Fibroblast of lung (primary cell): ENCODE results near the gene BCDIN3D. TPM values are rescaled to one million over a fixed set of nuclear protein-coding genes. Genes with fewer than 3 reads are reported as not detected.

Source experiments
- DNase-seq, 2 donors: peaks; one replicate each; pipeline versions ENCODE4 v3.0.0 to v3.0.0-alpha.2; 2010; ENCODE audit warnings: low read depth in 2 of 2
- H2AFZ ChIP-seq: 2 replicates; pipeline ENCODE4 v1.5.1; 2012; ENCODE audit warnings: low read length, control low read depth, inconsistent platforms
- H3K27ac ChIP-seq: 2 replicates; pipeline ENCODE4 v1.5.1; 2011; ENCODE audit warnings: low read length, control low read depth; ENCODE audit not compliant: insufficient read depth
- H3K27me3 ChIP-seq: 2 replicates; pipeline ENCODE4 v1.5.1; 2011; ENCODE audit warnings: mild to moderate bottlenecking, low read length; ENCODE audit not compliant: control insufficient read depth, insufficient read depth
- H3K36me3 ChIP-seq: 2 replicates; pipeline ENCODE4 v1.5.1; 2011; ENCODE audit warnings: low read length; ENCODE audit not compliant: control insufficient read depth, insufficient read depth
- H3K4me1 ChIP-seq: 2 replicates; pipeline ENCODE4 v1.5.1; 2011; ENCODE audit warnings: low read length; ENCODE audit not compliant: control insufficient read depth, insufficient read depth; ENCODE audit errors: extremely low read depth
- H3K4me2 ChIP-seq: 2 replicates; pipeline ENCODE4 v1.5.1; 2011; ENCODE audit warnings: low read length, control low read depth; ENCODE audit not compliant: insufficient read depth; ENCODE audit errors: extremely low read depth
- H3K4me3 ChIP-seq, 4 experiments: fragments of 200-600 bp in 1 of 4; sonication (generic) in 1 of 4; replicated peaks in 1 of 4; 2 replicates each; pipeline ENCODE4 v1.5.1; 2011 to 2016; ENCODE audit warnings: low read length in 4 of 4, low read depth in 3 of 4, mild to moderate bottlenecking in 3 of 4, control low read depth in 2 of 4, inconsistent platforms in 1 of 4, mixed read lengths in 1 of 4; ENCODE audit not compliant: insufficient read depth in 1 of 4; ENCODE audit errors: control extremely low read depth in 1 of 4
- H3K79me2 ChIP-seq: 2 replicates; pipeline ENCODE4 v1.5.1; 2012; ENCODE audit warnings: mild to moderate bottlenecking, low read length, inconsistent platforms; ENCODE audit not compliant: control insufficient read depth, insufficient read depth
- H3K9ac ChIP-seq: 2 replicates; pipeline ENCODE4 v1.5.1; 2011; ENCODE audit warnings: mild to moderate bottlenecking, low read length, control low read depth; ENCODE audit not compliant: insufficient read depth
- H3K9me3 ChIP-seq: 2 replicates; pipeline ENCODE4 v1.5.1; 2012; ENCODE audit warnings: low read depth, low read length; ENCODE audit not compliant: control insufficient read depth, insufficient read depth
- H4K20me1 ChIP-seq: 2 replicates; pipeline ENCODE4 v1.5.1; 2011; ENCODE audit warnings: low read length; ENCODE audit not compliant: control insufficient read depth, insufficient read depth; ENCODE audit errors: extremely low read depth
- EZH2 ChIP-seq: IDR thresholded peaks from 2 replicates; pipeline ENCODE4 v1.5.1; 2012; ENCODE audit warnings: low read length, control low read depth, mild to moderate bottlenecking; ENCODE audit errors: missing control alignments
- polyA plus RNA-seq, 2 donors: library from polyadenylated mRNA; depleted of rRNA in 1 of 2; stranded (reverse) in 1 of 2; unstranded in 1 of 2; fragments of >200 nt; gene quantifications; 2 replicates each; pipeline ENCODE4 v1.2.1, GENCODE V29; 2011 to 2012; ENCODE audit warnings: missing spikeins in 1 of 2
- total RNA-seq: library from RNA; depleted of rRNA; stranded (reverse); fragments of >200 nt; gene quantifications from 2 replicates; pipeline ENCODE4 v1.2.1, GENCODE V29; 2014
- TF ChIP-seq, protein P1 (sequence below), 2 donors: IDR thresholded peaks in 1 of 2; conservative IDR thresholded peaks in 1 of 2; 1 replicate in 1 of 2; 2 replicates in 1 of 2; pipeline ENCODE4 v1.5.1; 2011 to 2012; ENCODE audit warnings: low read length in 2 of 2, control low read depth in 1 of 2, inconsistent platforms in 1 of 2, low read depth in 1 of 2, mild to moderate bottlenecking in 1 of 2

Gene BCDIN3D
- total and polyA plus RNA-seq, 2 donors (not counting 1 experiment from before 2014, with no cell fraction given), result 3.2 to 4.5 TPM

DNA sequence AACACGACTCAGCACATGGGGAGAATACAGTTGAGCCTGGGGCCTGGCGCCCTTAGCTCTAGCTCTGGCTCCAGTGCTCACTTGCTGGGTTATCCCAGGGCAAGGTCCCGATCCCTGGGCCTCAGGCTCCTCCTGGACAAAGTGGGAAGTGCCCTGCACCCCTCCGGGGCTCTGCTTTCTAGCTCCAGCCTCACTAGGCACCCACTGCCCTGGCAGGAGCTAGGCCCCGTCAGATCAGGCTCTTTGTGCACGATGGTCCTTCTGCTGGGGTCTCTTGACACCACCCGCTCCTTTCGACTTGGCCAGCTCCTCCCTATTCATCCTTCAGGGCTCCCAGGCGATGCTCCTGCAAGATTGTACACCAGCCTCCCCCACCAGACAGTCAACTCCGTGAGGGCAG is 38.1 kb downstream of the BCDIN3D start:
- H3K36me3 ChIP-seq, result peaks cover 29% of the 10 kb centered on the region
- no peaks in the 10 kb centered on the region for H4K20me1 ChIP-seq
- no peaks in the 10 kb centered on the region for H3K9me3 ChIP-seq
- no peak overlapping the region for H2AFZ ChIP-seq
- H3K27ac ChIP-seq, result no peak overlapping the region
- TF ChIP-seq, protein P1, sequence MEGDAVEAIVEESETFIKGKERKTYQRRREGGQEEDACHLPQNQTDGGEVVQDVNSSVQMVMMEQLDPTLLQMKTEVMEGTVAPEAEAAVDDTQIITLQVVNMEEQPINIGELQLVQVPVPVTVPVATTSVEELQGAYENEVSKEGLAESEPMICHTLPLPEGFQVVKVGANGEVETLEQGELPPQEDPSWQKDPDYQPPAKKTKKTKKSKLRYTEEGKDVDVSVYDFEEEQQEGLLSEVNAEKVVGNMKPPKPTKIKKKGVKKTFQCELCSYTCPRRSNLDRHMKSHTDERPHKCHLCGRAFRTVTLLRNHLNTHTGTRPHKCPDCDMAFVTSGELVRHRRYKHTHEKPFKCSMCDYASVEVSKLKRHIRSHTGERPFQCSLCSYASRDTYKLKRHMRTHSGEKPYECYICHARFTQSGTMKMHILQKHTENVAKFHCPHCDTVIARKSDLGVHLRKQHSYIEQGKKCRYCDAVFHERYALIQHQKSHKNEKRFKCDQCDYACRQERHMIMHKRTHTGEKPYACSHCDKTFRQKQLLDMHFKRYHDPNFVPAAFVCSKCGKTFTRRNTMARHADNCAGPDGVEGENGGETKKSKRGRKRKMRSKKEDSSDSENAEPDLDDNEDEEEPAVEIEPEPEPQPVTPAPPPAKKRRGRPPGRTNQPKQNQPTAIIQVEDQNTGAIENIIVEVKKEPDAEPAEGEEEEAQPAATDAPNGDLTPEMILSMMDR (conservative IDR thresholded peaks at IDR 0.05 in 1 of 2, IDR thresholded peaks at IDR 0.05 in 1 of 2; ENCODE audit: low read depth in 1 of 2, low read length in 2 of 2), result no peak
- TF ChIP-seq EZH2, result no peak
- no peak overlapping the region for H3K4me2 ChIP-seq
- H3K9ac ChIP-seq, result no peak overlapping the region
- H3K4me3 ChIP-seq, result no peak overlapping the region
- DNase-seq, result no peak
- H3K79me2 ChIP-seq, result peaks cover 10% of the 10 kb centered on the region
- H3K27me3 ChIP-seq, result no peaks in the 10 kb centered on the region
- H3K4me1 ChIP-seq, result peaks cover 9% of the 10 kb centered on the region

DNA sequence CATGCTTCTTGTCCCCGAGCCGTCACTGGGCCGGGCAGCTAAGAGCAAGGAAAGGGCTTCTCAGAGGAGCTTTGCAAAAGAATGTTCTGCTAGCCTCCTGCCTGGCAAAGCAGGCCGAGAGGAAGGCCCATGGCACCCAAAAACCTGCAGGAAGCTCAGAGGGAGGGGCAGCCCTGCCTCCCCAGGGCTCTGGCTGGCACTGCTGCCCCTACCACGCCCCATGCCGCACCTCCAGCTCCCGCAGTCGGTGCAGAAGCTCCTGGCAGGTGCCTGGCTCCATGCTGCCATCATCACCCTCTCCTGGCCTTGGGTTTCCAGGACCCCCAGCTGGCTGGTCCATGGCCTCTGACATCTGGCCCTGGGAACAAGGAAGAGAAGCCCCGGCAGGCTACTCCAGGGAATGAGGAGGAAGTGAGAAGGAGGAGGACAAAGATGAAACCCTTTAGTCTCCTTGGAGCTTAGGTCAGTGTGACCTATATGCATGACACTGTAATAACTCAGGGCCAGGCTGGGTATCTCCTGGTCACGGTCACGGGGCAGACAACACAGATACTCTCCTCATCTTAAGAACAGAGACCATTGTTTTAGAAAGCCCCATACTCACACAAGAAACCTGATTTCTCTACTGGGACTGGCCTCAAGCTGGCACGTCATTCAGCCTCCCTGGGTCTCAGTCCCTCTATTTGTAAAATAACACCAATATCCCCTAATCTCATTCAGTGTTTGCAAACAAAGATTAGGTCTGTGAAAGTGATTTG is 39.0 kb downstream of the BCDIN3D start:
- H3K36me3 ChIP-seq, result peaks cover 29% of the 10 kb centered on the region
- H3K27ac ChIP-seq, result no peak overlapping the region
- peaks cover under 1% of the 10 kb centered on the region for H3K4me1 ChIP-seq
- H3K9me3 ChIP-seq, result no peaks in the 10 kb centered on the region
- H4K20me1 ChIP-seq, result no peaks in the 10 kb centered on the region
- no peak for DNase-seq
- peaks cover 7% of the 10 kb centered on the region for H3K79me2 ChIP-seq
- no peak overlapping the region for H3K4me3 ChIP-seq
- no peak overlapping the region for H3K9ac ChIP-seq
- H3K4me2 ChIP-seq, result no peak overlapping the region
- TF ChIP-seq, protein P1 (conservative IDR thresholded peaks at IDR 0.05 in 1 of 2, IDR thresholded peaks at IDR 0.05 in 1 of 2; ENCODE audit: low read depth in 1 of 2, low read length in 2 of 2), result no peak
- no peak for TF ChIP-seq EZH2
- no peak overlapping the region for H2AFZ ChIP-seq
- no peaks in the 10 kb centered on the region for H3K27me3 ChIP-seq

DNA sequence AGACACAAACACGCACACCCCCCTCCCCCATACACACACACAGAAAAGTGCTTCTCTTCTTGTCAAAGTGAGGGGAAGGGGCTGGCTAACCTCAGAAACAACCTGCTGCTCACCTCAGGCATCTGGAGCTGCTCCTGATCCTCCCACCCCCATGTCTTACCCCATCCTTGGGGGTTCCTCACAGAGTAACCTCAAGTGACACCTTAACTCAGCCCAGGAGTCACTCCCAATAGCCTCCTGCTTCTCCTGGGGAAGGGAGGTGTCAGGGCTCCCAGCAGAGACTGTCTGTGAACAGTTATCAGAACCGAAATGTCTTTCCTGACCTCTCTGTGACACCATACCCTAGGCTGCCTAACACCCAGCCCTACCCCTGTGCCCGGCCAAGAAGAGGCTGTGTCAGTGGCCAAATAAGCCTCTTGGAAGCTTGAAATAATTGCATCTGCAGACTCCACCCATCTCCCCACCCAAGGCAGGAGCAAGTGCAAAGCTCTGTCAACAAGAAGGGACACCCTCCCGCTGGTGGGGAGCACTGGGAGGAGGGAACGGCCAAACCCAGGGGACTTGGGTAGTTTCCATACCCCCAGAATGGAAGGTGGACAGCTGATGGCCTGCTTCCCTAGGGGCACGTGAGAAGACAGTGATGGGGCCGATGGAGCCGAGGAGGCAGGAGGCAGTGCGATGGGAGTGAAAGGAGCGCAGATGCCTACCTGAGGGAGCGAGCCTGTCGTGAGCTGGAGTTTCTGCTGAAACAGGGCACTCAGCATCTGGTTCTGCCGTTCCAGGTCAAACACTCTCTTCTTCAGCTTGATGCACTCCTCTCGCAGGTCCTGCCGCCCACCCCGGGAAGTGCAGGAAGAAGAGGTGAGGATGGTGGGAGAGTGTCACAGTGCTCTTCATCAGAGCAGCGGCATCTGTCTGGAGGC is 41.5 kb downstream of the BCDIN3D start:
- DNase-seq, result no peak
- H2AFZ ChIP-seq, result no peak overlapping the region
- H3K79me2 ChIP-seq, result no peaks in the 10 kb centered on the region
- peaks cover 32% of the 10 kb centered on the region for H3K36me3 ChIP-seq
- H3K9ac ChIP-seq, result no peak overlapping the region
- no peak overlapping the region for H3K4me3 ChIP-seq
- no peaks in the 10 kb centered on the region for H3K4me1 ChIP-seq
- H4K20me1 ChIP-seq, result no peaks in the 10 kb centered on the region
- no peaks in the 10 kb centered on the region for H3K9me3 ChIP-seq
- no peaks in the 10 kb centered on the region for H3K27me3 ChIP-seq
- TF ChIP-seq, protein P1 (conservative IDR thresholded peaks at IDR 0.05 in 1 of 2, IDR thresholded peaks at IDR 0.05 in 1 of 2; ENCODE audit: low read depth in 1 of 2, low read length in 2 of 2), result no peak
- no peak for TF ChIP-seq EZH2
- no peak overlapping the region for H3K27ac ChIP-seq
- H3K4me2 ChIP-seq, result no peak overlapping the region
